ENCODE results near the gene ARID2. TPM values are rescaled to one million over a fixed set of nuclear protein-coding genes. Genes with fewer than 3 reads are reported as not detected.

The ARID2 gene
- total RNA-seq, 2 donors from 2014 or later, result 30.5 to 36.2 TPM

DNA sequence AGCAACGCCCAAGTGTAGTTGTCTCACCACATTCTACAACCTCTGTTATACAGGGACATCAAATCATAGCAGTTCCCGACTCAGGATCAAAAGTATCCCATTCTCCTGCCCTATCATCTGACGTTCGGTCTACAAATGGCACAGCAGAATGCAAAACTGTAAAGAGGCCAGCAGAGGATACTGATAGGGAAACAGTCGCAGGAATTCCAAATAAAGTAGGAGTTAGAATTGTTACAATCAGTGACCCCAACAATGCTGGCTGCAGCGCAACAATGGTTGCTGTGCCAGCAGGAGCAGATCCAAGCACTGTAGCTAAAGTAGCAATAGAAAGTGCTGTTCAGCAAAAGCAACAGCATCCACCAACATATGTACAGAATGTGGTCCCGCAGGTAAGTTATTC, 123.0 kb downstream of the ARID2 start:
- Histone ChIP-seq H3K27ac (no peak overlapping the region), H3K27me3 (replicated peaks; ENCODE audit: insufficient read depth) (no peaks in the 10 kb centered on the region), H3K36me3 (peaks cover 25% of the 10 kb centered on the region), H3K9me3 (no peaks in the 10 kb centered on the region), H3K4me3 (no peak overlapping the region), H3K4me1 (ENCODE audit: control insufficient read depth in 1 of 2, low read depth in 2 of 2) (peaks cover 4 to 12% of the 10 kb centered on the region in 2 donors)
- TF ChIP-seq CTCF (IDR thresholded peaks at IDR 0.05), result no peak
- no peak for ATAC-seq (ENCODE audit: insufficient number of reproducible peaks, low FRiP score, low read depth)
- DNase-seq (ENCODE audit: low spot score), result no peak

DNA sequence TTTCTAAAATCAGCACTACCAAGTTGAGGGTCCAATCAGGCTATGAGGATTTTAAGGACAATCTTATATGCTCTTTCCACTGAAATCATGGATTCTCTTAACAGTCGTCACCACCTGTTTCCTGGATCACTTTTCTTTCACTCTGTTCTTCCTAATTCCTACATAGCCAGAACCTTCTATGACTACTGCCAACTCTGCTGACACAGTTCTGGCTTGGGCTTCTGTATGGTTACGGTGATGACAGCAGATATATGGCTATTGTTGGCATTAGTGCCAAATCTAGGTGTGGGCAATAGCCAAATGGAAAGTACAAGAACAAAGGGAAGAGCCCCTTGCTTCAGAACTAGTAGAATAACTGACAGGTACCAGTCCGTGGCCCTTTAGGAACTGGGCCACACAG, 124.0 kb downstream of the ARID2 start:
- Histone ChIP-seq H3K9me3 (no peaks in the 10 kb centered on the region), H3K4me3 (no peak overlapping the region), H3K27ac (no peak overlapping the region), H3K36me3 (peaks cover 25% of the 10 kb centered on the region), H3K27me3 (replicated peaks; ENCODE audit: insufficient read depth) (no peaks in the 10 kb centered on the region), H3K4me1 (ENCODE audit: control insufficient read depth in 1 of 2, low read depth in 2 of 2) (peaks cover 4 to 12% of the 10 kb centered on the region in 2 donors)
- TF ChIP-seq CTCF (IDR thresholded peaks at IDR 0.05), result no peak
- no peak for DNase-seq (ENCODE audit: low spot score)
- no peak for ATAC-seq (ENCODE audit: insufficient number of reproducible peaks, low FRiP score, low read depth)

DNA sequence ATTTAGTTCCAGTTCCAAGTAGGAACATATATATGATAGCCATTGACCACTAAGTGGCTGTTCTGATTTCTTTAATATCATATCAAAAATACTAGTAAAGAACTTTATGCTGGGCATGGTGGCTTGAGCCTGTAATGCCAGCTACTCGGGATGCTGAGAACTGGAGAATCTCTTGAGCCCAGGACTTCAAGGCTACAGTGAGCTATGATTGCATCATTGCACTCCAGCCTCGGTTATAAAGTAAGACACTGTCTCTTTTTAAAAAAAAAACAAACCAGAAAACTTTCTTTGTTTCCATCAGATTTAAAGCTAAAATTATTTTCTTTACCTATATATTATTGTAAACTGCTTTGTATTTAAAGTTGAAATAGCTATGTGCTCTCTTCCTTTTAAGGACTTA, 133.8 kb downstream of the ARID2 start:
- Histone ChIP-seq H3K27ac (no peak overlapping the region), H3K36me3 (no peaks in the 10 kb centered on the region), H3K4me3 (no peak overlapping the region), H3K4me1 (ENCODE audit: control insufficient read depth in 1 of 2, low read depth in 2 of 2) (no peaks in the 10 kb centered on the region), H3K27me3 (replicated peaks; ENCODE audit: insufficient read depth) (no peaks in the 10 kb centered on the region), H3K9me3 (no peaks in the 10 kb centered on the region)
- ATAC-seq (ENCODE audit: insufficient number of reproducible peaks, low FRiP score, low read depth) (no peak), DNase-seq (ENCODE audit: low spot score) (no peak)
- no peak for TF ChIP-seq CTCF (IDR thresholded peaks at IDR 0.05)

DNA sequence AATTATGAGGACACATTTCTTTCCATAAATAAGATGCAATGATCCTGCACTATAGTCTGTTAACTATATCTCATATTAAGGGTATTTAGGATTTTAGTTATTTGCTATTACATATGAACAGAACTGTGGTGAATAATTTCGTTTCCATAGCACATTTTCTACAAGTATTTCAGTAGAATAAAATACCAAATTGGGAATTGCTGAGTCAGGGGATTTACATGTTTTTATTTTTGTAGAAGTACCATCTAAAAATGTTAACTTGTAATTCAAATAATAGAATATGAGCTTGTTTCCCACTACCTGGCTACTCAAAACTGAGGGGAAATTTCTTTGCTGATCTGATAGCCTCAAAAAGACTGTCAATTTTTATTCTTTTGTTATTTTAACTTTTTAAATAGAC, 136.8 kb downstream of the ARID2 start:
- Histone ChIP-seq H3K4me3 (no peak overlapping the region), H3K9me3 (no peaks in the 10 kb centered on the region), H3K27me3 (replicated peaks; ENCODE audit: insufficient read depth) (no peaks in the 10 kb centered on the region), H3K27ac (no peak overlapping the region), H3K4me1 (ENCODE audit: control insufficient read depth in 1 of 2, low read depth in 2 of 2) (no peaks in the 10 kb centered on the region), H3K36me3 (no peaks in the 10 kb centered on the region)
- no peak for DNase-seq (ENCODE audit: low spot score)
- ATAC-seq (ENCODE audit: insufficient number of reproducible peaks, low FRiP score, low read depth), result no peak
- TF ChIP-seq CTCF (IDR thresholded peaks at IDR 0.05), result no peak

GRCh38 chr12:45872446-45872845, 142.9 kb downstream of the ARID2 start:
- Histone ChIP-seq H3K27me3 (replicated peaks; ENCODE audit: insufficient read depth) (no peaks in the 10 kb centered on the region), H3K4me3 (no peak overlapping the region), H3K36me3 (peaks cover 18% of the 10 kb centered on the region), H3K27ac (no peak overlapping the region), H3K4me1 (ENCODE audit: control insufficient read depth in 1 of 2, low read depth in 2 of 2) (no peaks in the 10 kb centered on the region), H3K9me3 (no peaks in the 10 kb centered on the region)
- no peak for TF ChIP-seq CTCF (IDR thresholded peaks at IDR 0.05)
- ATAC-seq (ENCODE audit: insufficient number of reproducible peaks, low FRiP score, low read depth), result no peak
- no peak for DNase-seq (ENCODE audit: low spot score)
